Ovary (tissue), 3 donors: ENCODE data around the gene NAGPA.

ENCODE experiments used
- CTCF ChIP-seq, 3 donors: fragments of 450-650 bp in 2 of 3; fragments of 200-600 bp in 1 of 3; IDR thresholded peaks; one replicate each; pipeline versions ENCODE4 v1.5.1 to v1.8.0; 2016 to 2022; ENCODE audit warnings: antibody characterized with exemption in 3 of 3, mild to moderate bottlenecking in 1 of 3
- POLR2A ChIP-seq: fragments of 450-650 bp; IDR thresholded peaks from one replicate; pipeline ENCODE4 v1.6.1; 2017; ENCODE audit warnings: antibody characterized with exemption, mild to moderate bottlenecking, moderate library complexity
- donor health status: DM: no; HTN: no; CAD: no.

GRCh38 chr16:5036228-5037156, 2.8 kb upstream of the NAGPA start:
- TF ChIP-seq POLR2A (no peak), CTCF (IDR thresholded peaks at IDR 0.05) (no peak)
